ENCODE measurements around the gene MAGI3. TPM values are rescaled to one million over a fixed set of nuclear protein-coding genes. Genes with fewer than 3 reads are reported as not detected.
"Not testable (repeated sequence)": the region's sequence is repeated elsewhere in the genome, so short reads cannot be mapped to it uniquely, and the experiment has no call there.

The MAGI3 gene
- total and polyA plus RNA-seq, 8 donors = 27.4 to 62.2 (median 36.3) TPM

- Histone ChIP-seq H3K27me3 (no peaks in the 10 kb centered on the region), H3K36me3 (no peaks in the 10 kb centered on the region), H3K4me3 (no peak overlapping the region), H3K9me3 (peaks cover 0 to 42% of the 10 kb centered on the region in 2 donors), H3K4me1 (no peaks in the 10 kb centered on the region), H3K27ac (no peak overlapping the region)
- DNase-seq = no peak
- TF ChIP-seq CTCF (IDR thresholded peaks at IDR 0.05) = no peak
- intact Hi-C loops (cut with DNase I) = no loop called here
- no peak for ATAC-seq
These were observed 77.7 kb downstream of the MAGI3 start for GRCh38 chr1:113467991-113468390.

GRCh38 chr1:113478427-113479195 lies 88.3 kb downstream of the MAGI3 start:
- intact Hi-C loops (cut with DNase I) = not testable (repeated sequence)

GRCh38 chr1:113479713-113480676 lies 89.7 kb downstream of the MAGI3 start:
- intact Hi-C loops (cut with DNase I) = no loop called here
- Histone ChIP-seq H3K36me3 (no peaks in the 10 kb centered on the region), H3K27ac (no peak overlapping the region), H3K4me1 (no peaks in the 10 kb centered on the region), H3K27me3 (no peaks in the 10 kb centered on the region), H3K9me3 (peaks cover 0 to 60% of the 10 kb centered on the region in 2 donors), H3K4me3 (no peak overlapping the region)
- no peak for ATAC-seq
- TF ChIP-seq CTCF (IDR thresholded peaks at IDR 0.05) = no peak
- peak in 1 of 4 donors; percentile 43 for DNase-seq

More at GRCh38 chr1:113478427-113479195, 88.3 kb downstream of the MAGI3 start:
- not testable (repeated sequence) for H3K27me3 ChIP-seq, ATAC-seq, H3K27ac ChIP-seq, H3K36me3 ChIP-seq, H3K4me1 ChIP-seq, H3K4me3 ChIP-seq
- peaks cover 0 to 68% of the 10 kb centered on the region in 2 donors for H3K9me3 ChIP-seq
- peak in 1 of 4 donors; percentile 44 for DNase-seq

- H3K4me3 ChIP-seq; H3K27ac ChIP-seq; H3K36me3 ChIP-seq; DNase-seq; ATAC-seq; H3K4me1 ChIP-seq; intact Hi-C loops (cut with DNase I); H3K27me3 ChIP-seq: not testable (repeated sequence)
- peaks cover 0 to 57% of the 10 kb centered on the region in 2 donors for H3K9me3 ChIP-seq
These were observed 94.8 kb downstream of the MAGI3 start for GRCh38 chr1:113485131-113485530.

GRCh38 chr1:113488576-113489177 lies 98.4 kb downstream of the MAGI3 start:
- intact Hi-C loops (cut with DNase I) = no loop called here
- peak; percentile 26 for ATAC-seq
- TF ChIP-seq CTCF (IDR thresholded peaks at IDR 0.05) = no peak
- H3K36me3 ChIP-seq = no peaks in the 10 kb centered on the region
- peaks cover 0 to 71% of the 10 kb centered on the region in 2 donors for H3K9me3 ChIP-seq
- no peaks in the 10 kb centered on the region for H3K27me3 ChIP-seq
- no peaks in the 10 kb centered on the region for H3K4me1 ChIP-seq
- no peak overlapping the region for H3K27ac ChIP-seq
- peak in 1 of 4 donors; percentile 41 for DNase-seq
- H3K4me3 ChIP-seq = no peak overlapping the region
